HG02678 (cell line): ENCODE data around the gene RBP4.
A peak's percentile ranks its signal among the peaks of the same experiment; 100 is the strongest.
"Not testable (repeated sequence)": the region's sequence is repeated elsewhere in the genome, so short reads cannot be mapped to it uniquely, and the experiment has no call there.

Experiments used
- ATAC-seq: cut with Tn5 transposase; IDR thresholded peaks from one replicate; pipeline ENCODE4 v1.9.1; 2021; ENCODE audit warnings: mild to moderate bottlenecking, moderate library complexity; ENCODE audit not compliant: unreplicated experiment

The RBP4 gene

DNA sequence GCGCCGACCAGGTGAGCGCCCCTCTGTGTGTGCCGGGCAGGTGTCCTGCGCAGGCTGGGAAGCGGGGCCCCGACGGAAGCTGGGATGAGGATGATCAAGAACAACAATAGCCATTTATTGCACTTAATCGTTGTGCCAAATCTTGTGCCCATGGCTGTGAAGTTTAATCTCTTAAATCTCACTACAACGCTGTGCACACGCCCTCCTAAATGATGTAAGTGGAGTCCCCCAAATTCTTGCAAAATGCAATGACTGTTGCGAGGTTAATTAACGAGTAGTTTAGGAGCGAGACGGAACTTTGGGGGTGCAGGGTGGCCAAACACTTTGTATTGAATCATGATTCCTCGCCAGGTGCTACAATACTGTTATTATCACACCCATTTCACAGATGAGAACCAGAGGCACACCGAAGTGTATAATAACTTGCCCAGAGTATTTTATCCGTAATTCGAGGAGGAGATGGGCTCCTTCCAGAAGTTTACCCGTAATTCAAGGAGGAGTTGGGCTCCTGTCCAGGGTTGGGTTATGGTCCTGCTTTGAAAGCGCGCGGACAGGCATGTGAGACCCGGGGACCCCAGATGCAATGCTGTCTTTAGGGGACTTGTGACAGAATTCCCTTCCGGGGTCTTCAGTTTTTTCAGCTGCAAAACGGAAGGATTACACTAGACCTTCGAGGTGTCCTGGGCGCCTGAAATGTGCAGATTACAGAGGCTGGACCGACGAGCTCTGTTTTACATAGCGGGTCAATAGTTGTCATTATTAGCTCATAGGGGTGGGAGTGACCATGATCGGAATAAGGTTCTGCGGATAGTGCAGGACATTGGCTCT, 33.5 kb downstream of the RBP4 start:
- ATAC-seq, result no peak

DNA sequence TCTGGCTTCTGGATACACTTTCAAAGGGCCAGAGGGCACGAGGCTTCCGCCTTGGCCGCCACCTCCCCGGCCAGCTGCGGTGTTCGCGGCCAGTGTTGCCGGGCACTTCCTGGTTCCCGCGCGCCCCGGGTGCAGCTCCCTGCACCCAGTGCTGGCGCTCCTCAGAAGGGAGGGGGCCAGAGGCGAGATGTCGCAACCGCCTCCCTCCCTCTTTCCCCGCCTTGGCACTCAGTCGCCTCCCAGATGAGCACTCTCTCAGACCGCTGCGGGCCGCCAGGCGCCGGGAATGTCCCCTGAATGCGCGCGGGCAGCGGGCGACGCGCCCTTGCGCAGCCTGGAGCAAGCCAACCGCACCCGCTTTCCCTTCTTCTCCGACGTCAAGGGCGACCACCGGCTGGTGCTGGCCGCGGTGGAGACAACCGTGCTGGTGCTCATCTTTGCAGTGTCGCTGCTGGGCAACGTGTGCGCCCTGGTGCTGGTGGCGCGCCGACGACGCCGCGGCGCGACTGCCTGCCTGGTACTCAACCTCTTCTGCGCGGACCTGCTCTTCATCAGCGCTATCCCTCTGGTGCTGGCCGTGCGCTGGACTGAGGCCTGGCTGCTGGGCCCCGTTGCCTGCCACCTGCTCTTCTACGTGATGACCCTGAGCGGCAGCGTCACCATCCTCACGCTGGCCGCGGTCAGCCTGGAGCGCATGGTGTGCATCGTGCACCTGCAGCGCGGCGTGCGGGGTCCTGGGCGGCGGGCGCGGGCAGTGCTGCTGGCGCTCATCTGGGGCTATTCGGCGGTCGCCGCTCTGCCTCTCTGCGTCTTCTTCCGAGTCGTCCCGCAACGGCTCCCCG, 34.4 kb downstream of the RBP4 start, which contains the start of gene FFAR4:
Gene FFAR4 (plus strand): TSS at position 231 of the 842 bp plus-strand sequence. CDS start 56 bp downstream, at position 287.
- ATAC-seq, result no peak

DNA sequence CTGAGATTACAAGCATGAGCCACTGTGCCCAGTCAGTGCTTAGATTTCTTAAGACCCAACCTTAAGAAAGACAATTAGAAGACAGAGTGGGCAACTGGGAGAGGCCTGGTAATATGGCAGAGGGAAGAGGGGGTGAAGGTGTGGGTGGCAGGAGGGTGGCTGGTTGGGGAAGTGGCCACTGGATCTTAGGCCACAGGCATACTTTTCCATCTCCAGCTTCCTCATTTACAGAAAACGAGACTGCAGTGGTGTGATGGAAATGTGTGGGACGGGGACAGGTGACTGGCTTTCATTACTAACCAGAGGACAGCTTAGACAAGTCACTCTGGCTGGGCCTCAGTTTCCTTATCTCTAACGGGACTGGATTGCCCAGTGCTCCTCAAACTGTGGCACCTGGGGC, 35.6 kb downstream of the RBP4 start:
- ATAC-seq, result no peak

- no peak for ATAC-seq
Measured at GRCh38 chr10:93560541-93560940, 40.5 kb downstream of the RBP4 start.

- no peak for ATAC-seq
Measured at GRCh38 chr10:93559490-93559889, 41.5 kb downstream of the RBP4 start.

GRCh38 chr10:93554760-93555432, 46.1 kb downstream of the RBP4 start:
- ATAC-seq, result peak; percentile 65

GRCh38 chr10:93554316-93554663, 46.7 kb downstream of the RBP4 start:
- no peak for ATAC-seq

DNA sequence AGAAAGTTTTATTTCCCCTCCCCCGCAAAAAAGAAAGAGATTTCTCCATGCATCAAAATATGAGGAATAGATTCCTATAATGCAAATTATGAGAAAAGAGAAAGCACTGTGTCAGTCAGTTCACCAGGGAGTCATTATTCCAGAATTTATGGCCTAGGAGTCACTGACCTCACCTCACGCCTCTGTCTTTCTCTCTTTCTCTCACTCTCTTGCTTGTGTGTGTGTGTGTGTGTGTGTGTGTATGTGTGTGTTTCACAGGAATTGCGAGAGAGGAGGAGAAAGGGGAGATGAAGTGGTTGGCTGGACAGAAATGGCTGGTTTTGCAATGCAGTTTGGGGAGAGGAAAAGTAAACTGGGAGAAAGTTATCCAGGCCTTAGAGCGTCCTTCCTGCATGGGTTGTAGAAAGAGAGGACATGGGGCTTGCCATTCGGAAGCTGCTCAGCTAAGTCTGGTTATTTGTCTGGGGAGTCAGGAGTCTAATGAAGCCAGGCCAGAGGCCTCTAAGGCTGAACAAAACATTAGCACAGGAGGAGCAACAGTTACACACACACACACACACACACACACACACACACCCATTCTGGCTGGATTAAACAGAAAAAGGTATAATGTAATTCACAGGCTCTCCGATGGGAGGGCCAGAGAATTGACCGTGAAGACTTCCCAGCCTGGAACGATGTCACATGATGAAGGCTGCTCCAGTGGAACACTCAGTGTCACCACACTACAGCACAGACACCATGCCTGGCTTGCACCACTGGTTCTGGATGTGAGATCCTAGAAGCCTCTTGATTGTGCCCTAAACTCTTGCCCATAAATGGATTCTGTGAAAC, 47.3 kb downstream of the RBP4 start:
- no peak for ATAC-seq

DNA sequence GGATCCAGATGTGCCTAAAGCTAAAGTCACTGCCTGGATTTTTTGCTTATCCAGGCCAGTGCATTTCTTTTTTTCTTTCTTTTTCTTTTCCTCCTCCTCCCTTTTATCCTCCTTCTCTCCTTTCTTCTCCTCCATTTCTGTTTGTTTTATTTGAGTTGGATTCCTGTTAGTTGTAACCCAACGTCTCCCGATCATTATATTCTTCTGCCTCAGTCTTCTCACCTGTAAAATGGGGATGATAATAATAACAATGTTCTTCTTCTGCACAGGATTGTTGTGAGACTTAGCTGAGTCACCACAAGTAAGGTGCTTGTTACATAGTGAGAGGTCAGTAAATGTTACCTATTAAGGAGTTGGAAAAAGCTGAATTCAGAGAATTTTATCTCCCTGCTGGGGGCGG, 48.3 kb downstream of the RBP4 start:
- ATAC-seq, result no peak

DNA sequence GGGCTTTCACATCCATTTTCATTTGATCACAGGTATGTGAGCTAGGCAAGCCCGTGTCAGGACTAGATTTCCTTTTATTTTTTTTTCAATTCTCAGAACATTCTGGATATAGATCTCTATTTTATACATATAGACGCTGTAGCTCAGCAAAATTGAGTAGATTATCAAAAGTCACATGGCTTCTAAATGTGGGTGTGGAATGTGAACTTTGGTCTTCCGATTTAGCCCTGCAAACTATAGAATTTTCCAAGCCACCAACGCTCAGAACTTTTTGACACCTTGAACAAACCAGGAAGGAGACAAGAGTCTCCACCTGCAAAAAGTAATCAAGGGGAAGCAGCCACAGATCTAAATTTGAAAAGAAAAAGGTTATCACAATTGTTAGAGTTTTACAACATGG, 50.4 kb downstream of the RBP4 start:
- ATAC-seq, result no peak

GRCh38 chr10:93548376-93549071, 52.5 kb downstream of the RBP4 start:
- ATAC-seq, result no peak

- no peak for ATAC-seq
Measured at GRCh38 chr10:93547522-93547921, 53.5 kb downstream of the RBP4 start.

- not testable (repeated sequence) for ATAC-seq
Measured at GRCh38 chr10:93546995-93547394, 54.0 kb downstream of the RBP4 start.

- no peak for ATAC-seq
Measured at GRCh38 chr10:93542358-93542791, 58.7 kb downstream of the RBP4 start.
